K562 treated with DMSO at 1 percent for 24 hours (cell line): ENCODE measurements around the gene RAB12. TPM values are rescaled to one million over a fixed set of nuclear protein-coding genes. Genes with fewer than 3 reads are reported as not detected.

ENCODE experiments used
- total RNA-seq: library from RNA; unstranded; fragments of 300-600 nt; gene quantifications from 2 replicates; pipeline ENCODE4 v1.2.3, GENCODE V29; 2022; ENCODE audit warnings: low read depth; ENCODE audit not compliant: insufficient read depth

The RAB12 gene
- 11.1 and 13.0 TPM in 2 replicates for total RNA-seq

GRCh38 chr18:8608795-8609658, at the start of gene RAB12:
TSS of gene RAB12 (plus strand) at chr18:8609437. CDS start at chr18:8609440, 3 bp downstream.

Other genes with a start within 250 kb of the RAB12 start
- 6.7 and 8.0 TPM in 2 replicates for gene MTCL1, start 96.1 kb downstream of the RAB12 start, total RNA-seq